ENCODE results near the gene EFNB1. TPM values are rescaled to one million over a fixed set of nuclear protein-coding genes. Genes with fewer than 3 reads are reported as not detected.

The EFNB1 gene
- total RNA-seq, 2 experiments from 2014 or later, result 6.1 to 6.2 TPM

- POLR2A ChIA-PET, result no interaction called here
- CTCF ChIA-PET, result interaction anchor here (1.6 to 4.9 kb wide), 2 partner anchors 339 to 395 kb away, joined by 3 to 43 read pairs; partner anchors contain the start of gene PJA1
Measured at GRCh38 chrX:68826113-68826980, 2.5 kb upstream of the EFNB1 start.

GRCh38 chrX:68827256-68827655 is 1.6 kb upstream of the EFNB1 start:
- CTCF ChIA-PET, result interaction anchor here (0.5 to 4.9 kb wide), 9 partner anchors 8 to 560 kb away, joined by 3 to 43 read pairs (median 4); partner anchors contain the start of gene PJA1
- POLR2A ChIA-PET, result no interaction called here

GRCh38 chrX:68827848-68828624 is 785 bp upstream of the EFNB1 start:
- POLR2A ChIA-PET, result interaction anchor here (1.4 kb wide), 1 partner anchor 338 kb away, joined by 7 read pairs; the partner anchor contains the start of gene PJA1
- CTCF ChIA-PET, result interaction anchor here (0.5 to 4.9 kb wide), 11 partner anchors 8 to 559 kb away, joined by 3 to 43 read pairs (median 4); partner anchors contain the start of gene PJA1

- CTCF ChIA-PET, result interaction anchor here (0.6 to 4.9 kb wide), 2 partner anchors 337 to 392 kb away, joined by 3 to 43 read pairs; no protein-coding TSS in a partner anchor
- POLR2A ChIA-PET, result interaction anchor here (1.4 kb wide), 1 partner anchor 336 kb away, joined by 7 read pairs; the partner anchor contains the start of gene PJA1
Measured at GRCh38 chrX:68829582-68830418, 979 bp downstream of the EFNB1 start.

GRCh38 chrX:68830419-68831404 is 1.9 kb downstream of the EFNB1 start:
- ChIA-PET CTCF (interaction anchor here (0.6 to 4.9 kb wide), 2 partner anchors 336 to 391 kb away, joined by 3 to 43 read pairs; no protein-coding TSS in a partner anchor), POLR2A (no interaction called here)

- ChIA-PET POLR2A (no interaction called here), CTCF (interaction anchor here (4.9 kb wide), 1 partner anchor 390 kb away, joined by 43 read pairs; no protein-coding TSS in a partner anchor)
Measured at GRCh38 chrX:68831405-68832100, 2.7 kb downstream of the EFNB1 start.

- POLR2A ChIA-PET, result no interaction called here
- CTCF ChIA-PET, result no interaction called here
Measured at GRCh38 chrX:68832101-68832416, 3.2 kb downstream of the EFNB1 start.

GRCh38 chrX:68832516-68833447 is 4.0 kb downstream of the EFNB1 start:
- ChIA-PET CTCF (no interaction called here), POLR2A (no interaction called here)

GRCh38 chrX:68833448-68833805 is 4.6 kb downstream of the EFNB1 start:
- ChIA-PET CTCF (no interaction called here), POLR2A (no interaction called here)

- CTCF ChIA-PET, result no interaction called here
- POLR2A ChIA-PET, result no interaction called here
Measured at GRCh38 chrX:68833855-68834331, 5.1 kb downstream of the EFNB1 start.

GRCh38 chrX:68834371-68835103 is 5.7 kb downstream of the EFNB1 start:
- CTCF ChIA-PET, result no interaction called here
- POLR2A ChIA-PET, result no interaction called here

- ChIA-PET POLR2A (no interaction called here), CTCF (no interaction called here)
Measured at GRCh38 chrX:68835104-68835442, 6.3 kb downstream of the EFNB1 start.

- POLR2A ChIA-PET, result no interaction called here
- CTCF ChIA-PET, result no interaction called here
Measured at GRCh38 chrX:68835468-68835867, 6.6 kb downstream of the EFNB1 start.

- ChIA-PET POLR2A (no interaction called here), CTCF (no interaction called here)
Measured at GRCh38 chrX:68837119-68837518, 8.3 kb downstream of the EFNB1 start.

- CTCF ChIA-PET, result interaction anchor here (1.0 kb wide), 1 partner anchor 11 kb away, joined by 6 read pairs; no protein-coding TSS in a partner anchor
- POLR2A ChIA-PET, result no interaction called here
Measured at GRCh38 chrX:68838571-68838910, 9.7 kb downstream of the EFNB1 start.

GRCh38 chrX:68839771-68840170 is 10.9 kb downstream of the EFNB1 start:
- POLR2A ChIA-PET, result no interaction called here

More at GRCh38 chrX:68839771-68840170, 10.9 kb downstream of the EFNB1 start:
- CTCF ChIA-PET, result no interaction called here

Data from activated CD8-positive, alpha-beta memory T cell treated with anti-CD3 and anti-CD28 coated beads for 36 hours (primary cell).